DMS79 (cell line): Measurements from ENCODE around the gene BAD.

ENCODE experiments used
- DNase-seq: peaks from one replicate; lab custom pipeline; 2025; lab: John Stamatoyannopoulos, UW

BAD gene

GRCh38 chr11:64275841-64276240 lies 8.6 kb downstream of the BAD start:
- DNase-seq, result no peak

- DNase-seq, result no peak
These were observed 9.2 kb downstream of the BAD start for GRCh38 chr11:64275031-64275800.

- DNase-seq, result peak; percentile 99
These were observed 14.8 kb downstream of the BAD start for GRCh38 chr11:64269540-64270220.

- DNase-seq, result no peak
These were observed 15.4 kb downstream of the BAD start for GRCh38 chr11:64268893-64269539.

GRCh38 chr11:64268025-64268892 lies 16.2 kb downstream of the BAD start:
- peak; percentile 27 for DNase-seq

GRCh38 chr11:64267207-64267945 lies 17.1 kb downstream of the BAD start:
- DNase-seq, result peak; percentile 77

- no peak for DNase-seq
These were observed 18.1 kb downstream of the BAD start for GRCh38 chr11:64266339-64266738.

GRCh38 chr11:64265176-64266160 lies 19.0 kb downstream of the BAD start:
- no peak for DNase-seq

GRCh38 chr11:64264371-64264852 lies 20.1 kb downstream of the BAD start:
- no peak for DNase-seq

GRCh38 chr11:64263947-64264317 lies 20.5 kb downstream of the BAD start:
- DNase-seq, result no peak

- DNase-seq, result no peak
These were observed 21.2 kb downstream of the BAD start for GRCh38 chr11:64263021-64263946.

- no peak for DNase-seq
These were observed 22.0 kb downstream of the BAD start for GRCh38 chr11:64262271-64263002.

GRCh38 chr11:64261556-64262080 lies 22.8 kb downstream of the BAD start:
- DNase-seq, result no peak

- DNase-seq, result no peak
These were observed 24.2 kb downstream of the BAD start for GRCh38 chr11:64260147-64260708.

- DNase-seq, result no peak
These were observed 24.9 kb downstream of the BAD start for GRCh38 chr11:64259533-64260067.

GRCh38 chr11:64258946-64259532 lies 25.4 kb downstream of the BAD start:
- no peak for DNase-seq

GRCh38 chr11:64258356-64258755 lies 26.1 kb downstream of the BAD start:
- DNase-seq, result no peak
